Inflammatory macrophage treated with lipopolysaccharide for 4 hours (primary cell): Measurements from ENCODE around the gene WDR43.
"Not testable (repeated sequence)": the region's sequence is repeated elsewhere in the genome, so short reads cannot be mapped to it uniquely, and the experiment has no call there.

ENCODE experiments used
- DNase-seq: peaks from one replicate; pipeline ENCODE4 v3.0.0-alpha.2; 2020

Gene WDR43

DNA sequence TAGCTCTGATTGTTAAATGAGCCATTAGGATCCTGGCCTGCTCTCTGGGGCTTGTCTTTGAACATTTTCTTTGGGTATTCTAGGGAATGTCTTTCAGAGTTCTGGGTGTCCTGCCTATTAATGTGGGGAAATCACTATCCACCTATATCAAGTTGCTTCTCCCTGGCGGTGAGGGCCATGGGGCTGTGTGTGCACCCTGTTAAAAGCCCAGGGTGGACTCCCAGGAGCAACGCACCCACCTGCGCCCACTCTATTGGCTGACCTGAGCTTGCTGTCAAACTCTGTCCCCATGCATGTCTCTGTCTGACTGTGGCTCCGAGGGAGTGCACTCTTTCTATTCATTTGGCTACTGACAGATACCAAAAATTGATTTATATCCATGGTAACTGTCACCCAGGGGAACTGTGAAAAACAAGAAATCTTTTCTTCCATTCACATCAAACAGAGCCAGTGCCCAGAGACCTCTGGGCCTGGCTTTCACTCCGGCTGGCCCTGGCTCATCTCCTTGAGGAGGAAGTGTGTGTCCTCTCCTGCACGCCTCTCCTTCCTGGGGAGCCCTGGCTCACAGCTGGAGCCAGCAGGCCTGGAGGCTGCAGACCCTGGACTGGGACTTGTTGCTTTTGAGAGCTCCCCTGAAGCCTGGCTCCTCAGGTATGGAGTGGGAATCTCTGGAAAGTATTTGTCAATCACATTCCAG, 76.1 kb downstream of the WDR43 start:
- DNase-seq: no peak

DNA sequence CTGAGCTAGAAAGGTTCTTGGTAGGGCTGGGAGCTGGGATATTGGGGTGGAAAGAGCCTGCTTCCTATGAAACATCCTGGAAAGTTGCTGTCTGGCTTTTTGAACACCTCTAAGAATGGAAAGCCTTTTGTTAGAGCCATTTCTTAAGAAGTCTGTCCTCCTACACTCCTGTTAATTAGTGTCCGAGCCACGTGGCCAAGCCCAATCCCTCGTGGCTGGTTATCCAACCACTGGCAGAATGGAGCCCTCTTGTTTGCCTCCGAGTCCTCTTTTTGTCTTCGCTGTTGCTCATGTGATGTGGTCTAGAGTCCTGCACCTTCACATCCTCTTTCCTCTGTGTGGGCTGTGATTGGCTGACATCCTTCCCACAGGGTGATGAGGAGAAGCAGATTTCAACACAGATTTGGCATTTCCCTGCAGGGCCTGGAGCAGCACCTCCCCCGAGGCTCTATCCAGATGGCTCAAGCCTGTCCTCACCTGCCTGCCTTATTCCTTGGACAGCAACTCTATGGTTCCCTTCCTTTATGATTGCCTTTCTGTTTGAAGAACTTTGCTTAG, 78.4 kb downstream of the WDR43 start:
- peak; percentile 80 for DNase-seq

DNA sequence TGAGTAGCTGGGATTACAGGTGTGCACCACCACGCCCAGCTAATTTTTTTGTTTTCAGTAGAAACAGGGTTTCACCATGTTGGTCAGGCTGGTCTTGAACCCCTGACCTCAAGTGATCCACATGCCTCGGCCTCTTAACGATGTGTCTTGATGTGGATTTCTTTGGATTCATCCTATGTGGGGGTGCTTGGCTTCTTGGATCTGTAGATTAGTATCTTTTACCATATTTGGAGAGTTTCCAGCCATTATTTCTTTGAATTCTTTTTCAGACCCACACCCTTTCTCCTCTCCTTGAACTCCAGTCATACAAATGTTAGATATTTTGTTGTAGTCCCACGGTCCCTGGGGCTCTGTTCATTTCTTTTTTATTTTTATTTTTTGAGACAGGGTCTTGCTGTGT, 79.8 kb downstream of the WDR43 start:
- DNase-seq: no peak

DNA sequence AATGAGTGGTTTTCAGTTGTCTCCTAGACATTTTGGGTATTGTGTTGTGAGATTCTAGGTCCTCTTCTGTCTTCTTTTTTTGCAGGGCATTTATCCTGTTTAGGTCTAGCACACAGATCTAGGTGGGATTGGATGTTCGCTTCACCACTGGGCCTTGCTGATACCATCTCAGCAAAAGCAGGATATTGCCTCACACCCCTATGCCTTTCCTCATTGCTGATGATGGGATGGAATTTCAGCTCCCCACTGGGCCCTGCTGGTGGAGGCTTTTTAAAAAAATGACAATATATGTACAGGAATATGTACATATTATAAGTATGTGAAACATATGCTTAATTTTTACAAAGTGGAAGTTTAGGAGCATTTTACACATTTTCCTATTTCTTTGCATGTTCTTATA, 81.2 kb downstream of the WDR43 start:
- no peak for DNase-seq

DNA sequence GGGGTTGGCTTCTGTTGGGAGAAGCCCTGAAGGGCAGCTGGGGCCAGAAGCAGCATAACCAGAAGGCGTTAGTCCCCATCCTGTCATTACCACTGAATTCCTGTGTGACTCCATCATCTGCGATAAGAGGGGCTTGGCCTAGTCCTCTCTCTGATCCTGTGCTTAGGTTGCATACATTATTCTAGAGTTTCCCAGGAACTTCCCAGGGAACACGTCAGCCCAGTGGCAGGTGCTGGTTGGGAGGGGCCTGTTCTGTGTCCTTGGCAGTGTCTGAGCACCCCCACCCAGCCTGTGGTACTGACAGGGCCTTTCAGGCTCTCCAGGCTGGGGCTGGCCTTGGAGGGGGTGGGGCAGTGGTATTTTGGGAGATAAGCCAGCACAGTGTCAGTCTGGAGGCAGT, 82.1 kb downstream of the WDR43 start:
- DNase-seq: no peak

DNA sequence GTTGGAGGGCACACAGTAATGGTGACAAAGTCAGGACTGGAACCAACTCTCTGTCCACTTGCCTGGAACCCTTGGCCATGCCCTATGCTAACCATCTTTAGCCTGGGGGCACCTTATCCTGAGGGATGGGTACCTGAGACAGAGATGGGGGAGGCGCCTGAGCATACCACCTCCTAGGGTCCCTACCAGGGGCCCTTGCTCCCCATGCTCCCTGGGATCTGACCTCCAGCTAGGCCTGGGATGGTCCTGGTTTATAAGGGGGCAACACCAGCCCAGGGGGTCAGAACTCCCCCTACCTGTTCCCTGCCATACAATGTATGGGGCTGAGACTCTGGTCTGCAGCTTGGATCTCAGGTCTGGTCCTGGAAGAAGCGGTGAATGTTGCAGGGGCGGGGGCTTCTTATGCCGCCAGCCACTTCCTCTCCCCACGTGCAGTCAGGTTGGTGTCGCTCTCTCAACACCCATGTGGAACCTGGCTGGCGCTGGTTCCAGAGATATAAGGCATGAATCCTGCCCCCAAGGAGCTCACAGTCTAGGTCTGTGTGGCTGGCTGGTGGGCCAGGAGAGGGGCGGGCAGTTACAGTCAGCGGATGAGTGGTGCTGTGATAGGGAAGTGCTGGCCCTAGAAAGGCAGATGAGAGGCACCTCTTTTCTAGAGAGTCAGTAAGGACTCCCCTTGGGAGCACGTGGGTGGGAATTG, 82.9 kb downstream of the WDR43 start:
- no peak for DNase-seq

DNA sequence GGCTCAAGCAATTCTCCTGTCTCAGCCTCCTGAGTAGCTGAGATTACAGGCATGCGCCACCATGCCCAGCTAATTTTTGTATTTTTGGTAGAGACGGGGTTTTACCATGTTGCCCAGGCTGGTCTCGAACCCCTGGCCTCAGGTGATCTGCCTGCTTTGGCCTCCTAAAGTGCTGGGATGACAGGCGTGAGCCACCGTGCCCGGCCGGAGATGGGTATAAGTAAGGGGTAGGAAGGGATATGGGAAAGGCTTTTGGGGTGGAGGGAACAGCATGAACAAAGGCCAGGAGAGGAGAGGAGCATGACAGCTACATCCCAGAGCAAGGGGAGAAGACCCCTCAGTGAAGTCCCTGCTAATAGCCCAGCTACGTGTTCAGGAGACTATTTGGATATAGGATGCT, 83.5 kb downstream of the WDR43 start:
- not testable (repeated sequence) for DNase-seq

DNA sequence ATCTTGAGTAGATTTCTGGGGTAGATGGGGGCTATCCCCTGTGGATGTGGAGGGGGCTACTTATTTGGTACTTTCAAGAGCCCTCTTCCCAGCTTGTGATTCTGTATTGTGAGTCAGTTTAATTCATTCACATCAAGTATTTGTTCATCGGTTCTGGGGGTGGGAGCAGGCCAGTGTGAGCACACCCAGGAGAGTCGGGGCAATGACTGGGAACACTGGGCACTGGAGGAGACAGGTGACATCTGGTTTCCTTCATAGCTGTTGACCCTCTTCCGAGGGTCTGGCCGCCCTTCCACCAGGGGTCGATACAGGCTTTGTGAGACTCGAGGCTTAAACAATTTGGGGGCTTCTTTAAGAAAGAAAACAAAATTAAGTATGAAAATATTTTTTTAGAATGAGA, 84.1 kb downstream of the WDR43 start:
- no peak for DNase-seq

DNA sequence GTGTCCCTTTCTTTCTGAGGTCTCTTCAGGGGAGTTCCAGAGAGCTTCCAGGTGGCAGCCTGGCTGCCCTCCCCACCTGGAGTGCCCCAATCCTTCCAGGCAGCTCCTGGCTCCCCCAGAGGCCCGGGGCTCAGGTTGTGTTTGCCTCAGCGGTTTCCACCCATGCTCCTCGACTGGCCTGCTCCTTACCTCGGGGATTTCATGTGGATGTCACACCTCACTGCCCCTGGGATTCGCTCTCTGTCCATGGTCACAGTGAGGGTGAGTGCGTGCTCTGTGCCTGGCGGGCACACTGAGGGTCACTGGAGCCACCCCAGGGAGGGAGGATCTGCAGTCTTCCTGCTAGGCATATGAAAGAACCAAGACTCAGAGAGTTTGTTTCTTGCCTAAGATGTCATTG, 84.6 kb downstream of the WDR43 start:
- DNase-seq: no peak

DNA sequence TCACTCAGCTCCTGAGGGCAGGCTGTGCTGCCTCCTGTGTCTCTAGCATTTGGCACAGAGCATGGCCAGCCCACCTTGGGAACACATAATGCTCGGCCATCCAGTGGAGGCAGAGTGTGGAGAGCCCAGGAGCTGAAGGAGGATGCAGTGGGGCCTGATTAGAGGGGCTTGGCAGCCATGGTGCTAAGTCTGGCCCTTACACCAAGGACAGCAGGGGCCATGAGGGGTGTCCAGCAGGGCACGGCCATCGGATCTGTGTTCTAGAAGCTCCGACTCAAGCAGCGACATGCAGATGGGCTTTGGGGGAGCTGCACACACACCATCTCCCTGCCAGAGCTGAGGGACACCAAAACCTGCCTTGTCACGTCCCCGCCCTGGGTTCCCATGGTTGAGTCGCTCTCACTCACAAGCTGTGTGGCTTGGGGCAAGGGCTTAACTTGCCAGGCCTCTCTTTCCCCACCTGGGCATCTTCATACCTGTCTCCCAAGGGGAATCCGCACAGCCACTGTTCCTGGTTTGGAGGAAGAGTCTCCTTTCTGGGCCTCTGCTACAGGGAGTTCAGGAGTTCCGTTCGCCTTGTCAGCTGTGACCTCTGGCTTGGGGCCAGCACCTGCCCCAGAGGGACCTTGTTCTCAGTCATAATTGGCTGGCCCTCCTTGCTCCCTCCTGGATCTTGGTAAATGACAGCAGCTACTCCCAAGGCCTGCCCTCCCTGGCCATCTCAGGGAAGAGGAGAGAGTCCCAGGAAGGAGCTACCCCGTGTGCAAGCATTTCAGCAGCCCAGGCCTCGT, 85.3 kb downstream of the WDR43 start:
- no peak for DNase-seq

DNA sequence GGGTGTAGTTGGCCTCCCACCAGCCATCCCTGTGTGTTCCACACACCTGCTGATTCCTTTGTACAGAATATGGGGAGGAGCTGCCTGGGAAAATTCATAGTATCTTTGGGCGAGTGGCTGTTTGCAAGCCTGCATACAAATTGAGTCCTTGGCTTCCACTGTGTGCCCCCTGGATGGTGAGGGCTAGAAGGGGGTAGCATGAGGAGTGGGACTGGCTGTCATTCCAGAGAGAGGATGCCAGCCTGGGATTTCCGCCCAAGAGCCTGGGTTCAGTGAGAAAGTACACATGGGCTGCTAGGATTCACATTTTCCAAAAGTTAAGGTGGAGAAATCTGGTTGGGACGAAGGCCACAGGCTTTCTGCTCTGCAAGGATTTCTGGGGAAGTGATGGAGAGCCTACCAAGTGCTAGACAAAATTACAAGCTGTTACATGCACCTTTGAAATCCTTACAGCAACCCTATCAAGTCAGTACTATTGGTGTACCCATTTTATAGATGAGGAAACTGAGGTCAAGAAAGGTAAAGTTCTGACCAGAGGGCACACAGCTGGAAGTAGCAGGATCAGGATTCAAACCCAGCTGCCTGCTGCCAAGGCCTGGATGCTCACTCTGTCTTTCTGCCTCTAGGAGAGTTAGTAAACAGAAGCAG, 86.0 kb downstream of the WDR43 start:
- DNase-seq: no peak

DNA sequence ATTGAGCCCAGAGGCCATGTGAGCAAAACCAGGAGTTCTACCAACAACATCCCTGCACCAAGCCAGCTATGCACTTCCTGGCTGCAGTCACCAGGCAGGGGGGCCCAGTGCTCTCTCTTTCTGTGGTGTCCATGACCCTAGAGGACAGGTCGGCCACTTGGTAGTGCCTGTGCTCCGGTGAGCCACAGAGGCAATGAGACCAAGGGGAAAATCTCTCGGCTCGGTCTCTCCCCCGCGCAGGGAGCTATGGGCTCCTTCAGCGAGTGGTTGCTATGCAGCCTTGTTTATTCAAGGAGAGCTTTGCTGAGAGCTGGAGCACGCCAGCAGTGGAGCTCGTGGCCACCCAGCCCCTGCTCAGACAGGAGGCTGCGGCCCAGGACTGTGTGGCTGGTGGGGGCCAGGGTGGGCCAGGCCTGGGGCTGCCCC, 86.6 kb downstream of the WDR43 start, which contains the start of gene TOGARAM2:
Gene TOGARAM2, plus strand, starts transcription at position 283 of the 426 bp plus-strand sequence. CDS start 13,537 bp downstream, outside the sequence.
- DNase-seq: no peak

DNA sequence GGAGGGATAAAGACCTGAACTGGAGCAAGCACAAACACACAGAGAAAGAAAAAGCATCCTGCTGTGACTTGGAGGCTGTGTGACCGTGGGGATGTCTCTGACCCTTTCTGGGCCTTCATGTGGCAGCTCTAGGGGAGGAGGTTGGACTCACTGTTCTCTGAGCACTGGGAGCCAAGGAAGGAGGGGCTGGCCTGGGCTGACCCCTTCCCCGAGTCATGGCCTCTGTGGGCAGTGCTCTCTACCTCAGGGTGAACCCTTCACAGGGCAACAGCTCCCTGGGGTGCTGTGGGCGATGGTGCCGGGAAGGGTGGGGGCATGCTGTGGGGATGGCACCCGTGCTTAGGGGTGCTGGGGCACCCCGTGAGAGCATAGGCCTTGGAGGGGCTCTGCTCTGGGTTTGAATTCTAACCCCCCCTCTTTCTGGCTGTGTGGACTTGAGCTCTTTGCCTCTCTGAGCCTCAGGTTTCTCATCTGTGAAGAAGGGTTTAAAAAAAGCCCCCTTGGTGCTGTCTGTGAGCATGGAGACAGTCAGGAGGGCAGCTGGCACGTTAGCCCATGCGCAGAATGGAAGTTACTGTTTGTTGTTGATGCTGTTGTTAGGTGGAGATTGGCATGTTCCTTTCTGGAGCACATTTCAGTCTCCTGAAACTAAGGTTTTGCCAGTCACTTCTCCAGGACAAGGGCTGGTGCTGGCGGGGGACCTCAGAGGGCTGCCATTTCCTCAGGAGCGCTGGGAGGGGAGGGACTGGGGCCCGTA, 87.3 kb downstream of the WDR43 start:
- DNase-seq: no peak

DNA sequence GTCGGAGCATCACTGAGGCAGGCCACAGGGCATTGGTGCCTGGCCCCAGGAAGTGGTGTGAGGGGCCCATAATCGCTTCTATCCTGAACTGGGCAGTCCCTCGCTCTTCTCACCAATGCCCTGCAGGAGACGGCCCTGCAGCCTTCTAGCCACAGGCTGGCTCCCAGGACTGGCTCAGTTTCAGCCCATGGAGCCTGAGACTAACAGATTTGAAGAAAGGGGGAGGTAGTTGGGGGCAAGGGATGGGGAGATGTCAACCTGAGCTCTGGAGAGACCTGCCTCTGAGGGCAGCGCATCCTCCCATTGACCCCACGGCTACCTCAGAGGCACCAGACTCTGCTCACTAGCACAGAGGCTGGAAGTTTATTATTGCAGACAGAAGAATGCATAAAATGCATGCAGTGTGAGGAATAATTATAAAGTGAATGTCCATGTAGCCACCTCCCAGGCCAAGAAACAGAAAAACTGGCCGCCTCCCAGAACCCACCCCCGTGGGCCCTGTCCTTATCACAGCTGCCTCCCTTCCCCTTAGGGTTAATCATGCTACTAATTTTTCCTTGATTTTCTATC, 88.0 kb downstream of the WDR43 start:
- DNase-seq: no peak

DNA sequence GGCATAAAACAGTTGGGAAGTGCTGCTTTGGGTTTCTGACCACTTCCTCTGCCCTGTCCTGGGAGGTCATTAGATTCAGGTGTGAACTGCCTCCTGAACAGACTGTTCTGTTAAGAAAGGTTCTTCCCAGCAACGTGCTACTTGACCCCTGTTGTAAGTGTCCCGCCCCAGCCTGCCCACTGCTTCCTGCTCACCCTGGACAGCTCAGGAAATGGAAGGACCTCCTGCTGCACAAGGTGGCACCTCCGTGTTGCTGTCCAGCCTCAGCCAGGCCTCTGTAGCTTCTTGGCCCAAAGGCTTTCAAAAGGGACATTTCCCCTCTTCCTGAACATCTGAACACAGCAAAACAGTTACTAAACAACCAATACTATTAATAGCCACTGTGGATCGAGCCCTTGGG, 92.0 kb downstream of the WDR43 start:
- DNase-seq: no peak

DNA sequence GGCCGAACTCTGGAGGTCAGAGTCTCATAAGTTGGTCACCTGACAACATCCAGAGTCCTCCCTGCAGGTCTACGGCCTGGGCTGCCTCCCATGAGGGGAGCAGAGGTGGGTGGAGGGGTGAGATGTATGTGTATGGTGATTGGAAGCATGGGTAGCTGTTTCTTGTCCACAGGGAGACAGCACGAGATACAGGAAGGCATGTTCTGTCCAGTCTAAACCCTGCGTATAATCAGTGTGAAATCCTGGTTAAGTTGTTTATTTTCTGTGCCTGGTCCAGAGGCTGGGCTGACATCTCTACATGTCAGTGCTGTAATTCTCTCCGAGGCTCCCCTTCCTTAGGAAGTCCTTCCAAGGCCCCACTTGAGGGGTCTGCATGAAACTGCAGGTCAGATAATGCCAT, 95.5 kb downstream of the WDR43 start:
- DNase-seq: no peak

DNA sequence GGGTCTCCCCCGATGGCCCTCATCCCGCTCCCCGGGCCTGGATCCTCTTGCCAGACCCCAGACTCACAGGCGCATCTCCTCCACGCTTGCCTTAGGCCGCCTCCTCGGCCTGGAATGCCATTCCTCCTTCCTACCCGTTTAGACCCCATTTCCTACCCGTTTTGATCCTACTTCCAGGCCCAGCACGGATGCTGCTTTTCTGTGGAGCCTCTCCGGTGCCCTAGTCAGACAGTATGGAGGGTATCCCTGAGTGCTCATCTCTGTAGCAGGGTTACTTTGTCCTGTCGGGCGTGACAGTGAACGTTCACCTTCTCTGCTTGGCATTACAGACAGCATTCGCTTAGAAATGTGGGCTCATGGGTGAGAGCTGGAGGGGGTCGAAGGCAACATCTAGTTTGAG, 96.0 kb downstream of the WDR43 start:
- DNase-seq: no peak

DNA sequence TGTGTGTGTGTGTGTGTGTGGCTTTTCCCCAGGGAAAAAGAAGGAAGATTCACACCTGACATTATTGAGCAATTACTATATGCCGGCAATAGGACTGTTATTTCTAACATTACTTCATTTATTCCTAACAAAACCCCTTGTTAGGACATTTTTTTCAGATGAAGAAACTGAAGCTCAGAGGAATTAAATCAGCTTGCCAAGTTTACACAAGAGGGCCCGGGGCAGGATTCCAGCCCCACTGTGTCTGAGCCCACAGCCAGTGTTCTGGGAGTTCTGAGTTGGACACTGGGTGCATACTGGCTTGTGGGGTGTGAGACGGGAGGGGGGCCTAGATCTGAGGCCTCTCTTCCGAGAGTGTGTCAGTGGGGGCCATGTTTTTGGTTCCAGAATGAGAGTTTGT, 96.6 kb downstream of the WDR43 start:
- DNase-seq: no peak

DNA sequence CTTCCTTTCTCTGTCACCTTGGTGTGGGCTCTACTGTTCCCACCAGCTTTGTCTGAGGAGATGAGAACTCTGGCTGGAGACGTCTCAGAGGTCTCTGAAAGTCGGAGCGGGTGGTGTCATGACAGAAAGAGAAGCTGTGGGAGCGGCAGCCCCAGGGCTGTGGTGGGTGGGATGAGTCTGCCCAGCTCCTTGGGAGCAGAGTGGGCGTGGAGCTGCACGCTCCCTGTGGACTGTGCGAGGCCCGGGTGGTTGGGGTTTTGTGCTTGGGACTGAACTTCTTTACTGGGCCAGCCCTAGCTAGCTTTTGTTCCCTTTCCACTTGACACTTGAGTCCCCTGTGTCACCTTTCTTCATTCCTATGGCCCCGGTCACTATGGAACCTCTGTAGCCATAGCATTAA, 97.0 kb downstream of the WDR43 start:
- DNase-seq: peak; percentile 38

DNA sequence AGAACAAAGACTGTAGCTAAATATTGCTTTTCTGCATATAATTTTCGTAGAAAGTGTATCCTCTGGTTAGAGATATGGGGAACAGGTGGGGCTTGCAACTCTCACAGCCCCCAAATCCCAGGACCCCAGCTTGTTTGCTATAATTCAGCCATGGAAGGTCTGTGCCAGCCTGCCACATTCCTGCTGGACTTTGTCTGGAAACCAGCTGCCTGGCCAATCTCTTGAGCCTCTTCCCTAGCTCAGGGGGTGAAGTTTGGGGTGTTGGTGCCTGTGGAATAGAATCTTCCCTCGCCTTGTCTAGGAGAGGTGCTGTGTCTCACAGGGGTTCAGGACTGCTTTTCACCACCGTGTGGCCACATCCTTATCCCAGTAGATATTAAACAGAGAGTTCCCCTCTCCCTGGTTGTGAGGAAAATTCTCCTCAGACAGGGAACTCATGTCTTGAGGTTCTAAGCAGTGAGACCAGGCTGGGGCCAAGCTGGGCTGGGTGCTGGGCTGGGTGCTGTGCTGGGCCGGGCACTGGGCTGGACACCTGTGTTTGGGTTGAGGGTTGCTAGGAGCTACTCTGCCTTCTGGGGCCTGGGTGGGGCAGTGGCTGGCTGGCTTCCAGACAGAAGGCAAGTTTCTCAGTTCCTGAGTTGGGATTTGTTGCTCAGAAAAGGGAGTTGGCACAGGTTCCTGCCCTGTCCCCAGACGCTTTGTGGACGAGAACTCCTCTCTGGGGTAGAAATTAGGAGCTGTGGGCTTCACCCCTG, 98.9 kb downstream of the WDR43 start:
- DNase-seq: no peak

DNA sequence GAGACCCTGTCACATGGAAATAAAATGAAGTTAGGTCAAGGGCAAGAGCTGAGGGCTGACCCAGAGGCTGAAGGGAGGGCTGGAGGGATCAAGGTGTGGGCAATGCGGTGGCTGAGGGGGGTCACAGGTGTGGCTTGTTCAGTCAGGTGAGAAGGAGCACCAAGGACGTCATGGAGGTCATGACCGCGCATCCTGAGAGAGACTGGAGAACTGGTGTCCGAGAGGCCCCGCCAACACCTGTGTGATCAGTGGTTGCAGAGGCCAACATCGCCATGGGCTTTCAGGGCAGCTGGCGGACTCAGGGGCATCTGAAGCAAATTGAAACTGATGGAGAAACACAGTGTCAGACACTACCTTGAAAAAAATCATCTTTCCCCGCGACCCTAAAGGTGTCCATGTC, 99.6 kb downstream of the WDR43 start:
- no peak for DNase-seq
